Measurements from ENCODE around the gene DIRAS2.
"Not testable (repeated sequence)": the region's sequence is repeated elsewhere in the genome, so short reads cannot be mapped to it uniquely, and the experiment has no call there.

Gene DIRAS2, protein sequence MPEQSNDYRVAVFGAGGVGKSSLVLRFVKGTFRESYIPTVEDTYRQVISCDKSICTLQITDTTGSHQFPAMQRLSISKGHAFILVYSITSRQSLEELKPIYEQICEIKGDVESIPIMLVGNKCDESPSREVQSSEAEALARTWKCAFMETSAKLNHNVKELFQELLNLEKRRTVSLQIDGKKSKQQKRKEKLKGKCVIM

GRCh38 chr9:90642570-90643539, at the start of gene DIRAS2:
TSS of gene DIRAS2 (minus strand) at chr9:90642824. CDS start at chr9:90613827, 28,997 bp downstream.
- DNase-seq = peak; percentile 93

- DNase-seq = no peak
Measured at GRCh38 chr9:90684736-90685135, 42.1 kb upstream of the DIRAS2 start.

DNA sequence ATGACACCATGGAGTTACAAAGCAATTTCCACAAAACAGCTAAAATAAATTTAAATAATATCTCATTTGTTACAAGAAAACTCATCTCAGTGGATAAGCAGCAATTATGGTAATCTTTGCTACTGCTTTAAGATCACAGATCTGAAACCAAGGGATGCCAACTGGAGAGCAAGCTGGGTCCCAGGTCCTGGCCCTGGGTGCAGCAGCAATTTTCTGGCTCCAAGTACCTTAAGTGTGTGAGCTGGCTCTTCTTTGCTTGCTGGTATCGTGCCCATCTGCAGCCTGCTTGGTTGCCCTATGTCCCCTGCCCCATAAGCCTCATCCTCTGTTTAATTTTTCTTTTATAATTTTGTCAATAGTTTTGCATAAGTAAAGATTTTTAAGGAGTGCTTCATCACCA, 41.5 kb upstream of the DIRAS2 start:
- DNase-seq = no peak

- no peak for DNase-seq
Measured at GRCh38 chr9:90680534-90680933, 37.9 kb upstream of the DIRAS2 start.

- no peak for DNase-seq
Measured at GRCh38 chr9:90665072-90665471, 22.4 kb upstream of the DIRAS2 start.

GRCh38 chr9:90659650-90660364, 17.2 kb upstream of the DIRAS2 start:
- no peak for DNase-seq

DNA sequence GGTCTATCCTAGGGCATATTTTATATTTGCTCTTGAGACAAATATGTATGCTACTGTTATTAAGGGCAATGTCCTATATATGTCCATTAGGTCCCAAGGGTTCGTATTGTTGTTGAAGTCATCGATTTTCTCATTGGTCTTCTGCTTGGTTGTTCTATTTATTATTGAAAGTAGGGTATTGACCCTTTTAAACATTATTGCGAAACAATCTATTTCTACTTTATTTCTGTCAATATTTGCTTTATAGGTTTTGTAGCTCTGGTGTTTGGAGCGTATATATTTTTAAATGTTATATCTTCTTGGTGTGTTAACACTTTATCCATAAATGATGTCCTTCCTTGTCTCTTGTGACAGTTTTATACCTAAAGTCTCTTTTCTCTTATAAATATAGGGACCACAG, 16.2 kb upstream of the DIRAS2 start:
- no peak for DNase-seq

GRCh38 chr9:90658181-90658580, 15.6 kb upstream of the DIRAS2 start:
- no peak for DNase-seq

GRCh38 chr9:90656876-90657275, 14.3 kb upstream of the DIRAS2 start:
- not testable (repeated sequence) for DNase-seq

DNA sequence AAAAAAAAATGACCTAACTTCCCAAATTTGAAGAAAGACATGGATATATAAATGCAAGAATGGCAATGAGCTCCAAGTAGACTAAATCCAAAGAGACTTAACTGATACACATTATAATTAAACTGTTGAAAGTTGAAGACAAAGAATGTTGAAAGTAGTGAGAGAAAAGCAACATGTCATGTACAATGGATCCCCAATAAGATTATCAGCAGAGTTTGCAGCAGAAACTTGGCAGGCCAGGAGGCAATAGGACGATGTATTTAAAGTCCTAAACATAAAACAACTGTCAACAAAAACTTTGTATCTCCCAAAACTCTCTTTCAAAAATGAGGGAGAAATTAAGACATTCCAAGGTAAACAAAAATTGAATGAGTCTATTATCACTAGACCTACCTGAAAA, 8.6 kb upstream of the DIRAS2 start:
- DNase-seq = no peak

- DNase-seq = no peak
Measured at GRCh38 chr9:90647843-90648242, 5.2 kb upstream of the DIRAS2 start.

GRCh38 chr9:90645721-90646120, 3.1 kb upstream of the DIRAS2 start:
- no peak for DNase-seq

DNA sequence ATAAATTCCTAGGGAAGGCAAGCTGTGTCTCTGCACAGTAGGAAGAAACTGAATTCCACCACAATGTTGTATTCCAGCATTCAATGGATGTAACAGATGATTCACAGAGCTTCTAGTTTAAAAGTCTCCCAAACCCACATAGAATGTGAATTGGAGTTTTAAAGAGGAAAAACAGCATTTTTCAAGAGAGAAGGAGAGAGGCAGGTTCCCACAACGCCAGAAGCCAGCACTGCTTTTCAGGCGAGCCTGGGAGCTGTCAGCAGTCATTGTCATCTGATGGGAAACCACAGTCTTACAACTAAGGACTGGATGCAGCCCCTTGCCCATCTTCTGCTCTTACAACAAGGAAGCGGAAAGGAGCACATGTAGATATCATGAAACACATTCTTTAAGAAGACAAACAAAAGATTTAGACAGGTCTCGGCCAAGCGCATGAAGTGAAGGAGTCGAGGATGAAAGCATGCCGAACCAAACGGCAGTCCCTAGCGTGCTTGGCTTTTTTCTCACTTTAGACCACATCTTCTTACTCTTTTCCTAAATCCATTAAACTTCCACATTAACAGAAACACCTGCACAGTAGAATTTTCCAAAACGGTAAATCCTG, 638 bp downstream of the DIRAS2 start:
- DNase-seq = no peak

DNA sequence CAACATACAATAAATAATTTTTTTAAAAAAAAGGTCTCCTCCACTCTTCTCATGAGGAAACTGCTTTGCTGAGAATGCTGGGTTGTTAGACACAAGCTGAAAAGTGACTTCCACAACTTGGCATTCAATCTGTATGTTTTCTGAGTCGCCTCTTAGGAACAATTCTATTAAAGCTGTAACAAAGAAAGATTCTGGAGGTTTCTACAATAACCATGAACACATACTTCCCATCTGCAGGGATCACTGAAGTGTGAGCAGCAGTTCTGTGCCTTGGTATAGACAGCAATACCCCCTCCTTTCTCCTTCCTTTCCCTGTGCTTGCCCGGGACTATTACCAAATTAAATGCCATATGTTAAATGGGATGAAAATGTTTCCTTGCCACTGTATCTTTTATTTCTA, 1.5 kb downstream of the DIRAS2 start:
- DNase-seq = no peak

DNA sequence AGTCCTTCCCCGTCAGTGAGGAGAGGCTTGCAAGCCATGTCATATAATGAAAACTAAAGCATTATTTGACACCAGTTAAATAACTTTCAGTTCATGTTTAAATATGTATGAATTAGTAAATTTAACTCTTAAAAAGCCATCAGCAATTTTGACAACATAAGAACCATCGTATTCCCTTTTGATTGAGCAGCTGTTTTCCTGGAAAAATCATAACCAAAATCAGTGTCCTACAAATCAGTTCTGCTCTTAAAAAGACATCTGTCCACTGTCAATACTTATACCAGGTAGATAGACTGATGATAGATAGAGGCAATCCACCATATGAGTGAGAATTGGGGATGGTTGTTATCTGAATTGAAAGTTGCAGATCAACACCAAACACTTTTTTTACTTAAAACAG, 2.3 kb downstream of the DIRAS2 start:
- DNase-seq = no peak

DNA sequence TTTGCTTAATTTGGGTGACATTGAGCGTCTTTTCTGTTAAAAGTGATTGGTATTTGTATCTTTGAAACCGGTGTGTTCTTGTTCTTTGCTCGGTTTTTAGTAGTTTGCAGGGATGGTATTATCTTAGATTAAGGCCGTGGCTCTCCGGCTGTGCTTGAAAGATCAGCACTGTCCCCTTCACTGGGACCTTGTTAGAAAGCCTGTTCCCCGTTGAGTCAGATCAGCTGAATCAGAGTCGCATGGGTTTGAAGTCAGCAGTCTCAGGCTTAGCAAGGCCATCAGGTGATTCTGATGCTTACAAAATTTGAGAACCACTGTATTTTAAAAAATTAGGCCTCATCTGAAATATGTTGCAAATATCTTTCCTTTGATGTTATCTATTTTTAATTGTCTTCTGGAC, 5.0 kb downstream of the DIRAS2 start:
- DNase-seq = no peak

- DNase-seq = no peak
Measured at GRCh38 chr9:90632647-90633207, 9.9 kb downstream of the DIRAS2 start.

GRCh38 chr9:90631964-90632363, 10.7 kb downstream of the DIRAS2 start:
- no peak for DNase-seq

DNA sequence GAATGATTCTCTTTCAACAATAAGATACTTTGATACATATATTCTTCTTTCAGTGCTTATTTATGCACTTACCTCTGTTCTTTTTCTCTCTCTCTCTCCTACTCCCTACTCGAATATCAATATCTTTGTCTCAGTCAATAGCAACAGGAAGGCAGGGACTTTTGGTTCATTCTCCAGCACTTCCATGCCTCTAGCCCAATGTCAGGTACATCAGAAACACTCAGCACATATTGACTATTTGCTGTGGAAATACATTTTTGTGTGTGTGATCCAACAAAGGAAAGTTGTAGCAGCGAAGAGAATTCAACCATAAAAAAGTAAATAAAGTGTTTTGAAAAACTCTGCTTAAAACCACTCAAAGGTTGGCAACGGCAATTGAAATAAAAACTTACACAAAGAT, 12.6 kb downstream of the DIRAS2 start:
- no peak for DNase-seq

DNA sequence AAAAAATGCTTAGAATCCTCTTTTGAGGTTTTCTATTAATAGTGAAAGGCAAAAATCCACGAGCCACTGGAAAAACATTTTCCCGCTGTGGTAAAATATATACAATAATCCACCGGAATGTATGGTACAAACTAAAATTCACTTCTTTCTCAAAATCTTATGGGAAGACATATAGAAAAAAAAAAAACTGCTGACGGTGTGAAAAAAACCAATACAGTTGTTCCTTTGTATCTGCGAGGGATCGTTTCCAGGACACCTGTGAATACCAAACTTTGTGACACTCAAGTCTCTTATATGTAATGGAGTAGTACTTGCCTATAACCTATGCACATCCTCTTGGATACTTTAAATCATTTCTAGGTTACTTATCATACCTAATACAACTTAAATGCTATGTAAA, 13.3 kb downstream of the DIRAS2 start:
- DNase-seq = no peak

DNA sequence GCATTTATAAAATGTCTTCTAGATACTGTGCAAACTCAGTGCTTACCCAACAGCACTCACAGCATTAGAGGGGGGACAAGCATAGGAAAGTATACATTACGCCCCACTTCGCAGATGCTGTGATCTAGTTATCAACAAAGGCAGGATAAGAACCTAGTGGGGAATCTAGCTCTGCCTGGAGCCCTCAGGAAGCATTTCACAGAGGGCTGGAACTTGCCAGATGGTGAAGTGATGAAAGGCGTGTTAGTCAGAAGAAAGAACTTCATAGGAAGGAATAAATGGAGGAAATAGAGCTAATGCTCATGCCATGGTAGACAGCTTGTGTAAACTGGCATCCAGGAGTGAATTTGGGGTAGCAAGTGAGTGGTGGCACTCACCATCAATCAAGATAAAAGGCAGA, 25.8 kb downstream of the DIRAS2 start:
- no peak for DNase-seq

DNA sequence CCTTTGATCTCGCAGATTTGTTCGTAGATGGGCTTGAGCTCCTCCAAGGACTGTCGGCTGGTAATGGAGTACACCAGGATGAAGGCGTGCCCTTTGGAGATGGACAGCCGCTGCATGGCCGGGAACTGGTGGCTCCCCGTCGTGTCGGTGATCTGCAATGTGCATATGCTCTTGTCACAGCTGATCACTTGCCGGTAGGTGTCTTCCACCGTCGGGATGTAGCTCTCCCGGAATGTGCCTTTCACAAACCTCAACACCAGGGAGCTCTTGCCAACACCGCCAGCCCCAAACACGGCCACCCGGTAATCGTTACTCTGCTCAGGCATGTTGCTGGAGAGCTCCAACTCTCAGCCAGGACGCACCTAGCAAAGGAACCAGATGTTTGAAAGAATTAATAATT, 29.1 kb downstream of the DIRAS2 start:
- DNase-seq = no peak

DNA sequence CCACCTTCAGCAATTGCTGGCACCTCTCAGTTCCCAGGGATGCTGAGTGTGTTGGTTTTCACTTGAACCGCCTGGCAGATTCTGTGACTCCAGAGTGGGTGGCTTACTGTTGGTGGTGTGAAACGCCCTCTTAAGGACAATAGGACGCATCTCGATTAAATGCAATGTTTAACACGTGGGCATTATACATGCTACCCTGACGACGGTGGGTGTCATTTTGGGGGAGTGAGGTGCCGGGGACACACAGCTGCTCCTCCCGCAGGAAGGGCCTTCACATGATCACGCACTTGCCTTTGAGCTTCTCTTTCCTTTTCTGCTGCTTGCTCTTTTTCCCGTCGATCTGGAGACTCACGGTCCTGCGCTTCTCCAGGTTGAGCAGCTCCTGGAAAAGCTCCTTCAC, 29.7 kb downstream of the DIRAS2 start:
- DNase-seq = no peak

Data from NCI-H1417 treated with DMSO at 0.1 percent for 48 hours (cell line).